Activated CD4-positive, CD25-positive, alpha-beta regulatory T cell treated with anti-CD3 and anti-CD28 coated beads, Interleukin-2, amount 50 U/mL, for 72 hours (primary cell): Measurements from ENCODE around the gene NDUFA11.

Source experiments
- DNase-seq: peaks from one replicate; pipeline ENCODE4 v3.0.0; 2021

NDUFA11 gene

GRCh38 chr19:5932146-5932545 lies 28.6 kb upstream of the NDUFA11 start:
- no peak for DNase-seq

- DNase-seq, result no peak
These were observed 27.7 kb upstream of the NDUFA11 start for GRCh38 chr19:5931251-5931650.

GRCh38 chr19:5929625-5930024 lies 26.0 kb upstream of the NDUFA11 start:
- DNase-seq, result no peak

- DNase-seq, result no peak
These were observed 25.6 kb upstream of the NDUFA11 start for GRCh38 chr19:5929179-5929578.

DNA sequence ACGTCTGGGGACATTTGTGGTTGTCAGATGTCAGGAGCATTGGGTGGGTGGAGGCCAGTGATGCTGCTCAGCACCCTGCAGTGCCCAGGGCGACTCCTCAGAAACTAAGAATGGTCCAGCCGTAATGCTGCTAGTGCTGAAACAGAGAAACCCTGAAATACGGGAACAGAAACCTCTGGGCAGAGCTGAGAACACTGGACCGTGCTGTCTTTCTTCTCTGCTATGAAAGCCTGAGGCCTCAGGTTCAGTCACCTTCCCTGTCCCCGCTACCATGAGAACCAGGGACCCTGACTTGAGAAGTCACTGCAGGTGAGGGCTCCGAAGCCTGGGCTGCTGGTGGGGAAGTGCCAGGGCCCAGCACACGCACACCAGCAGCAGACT lies 23.8 kb upstream of the NDUFA11 start:
- DNase-seq, result no peak

DNA sequence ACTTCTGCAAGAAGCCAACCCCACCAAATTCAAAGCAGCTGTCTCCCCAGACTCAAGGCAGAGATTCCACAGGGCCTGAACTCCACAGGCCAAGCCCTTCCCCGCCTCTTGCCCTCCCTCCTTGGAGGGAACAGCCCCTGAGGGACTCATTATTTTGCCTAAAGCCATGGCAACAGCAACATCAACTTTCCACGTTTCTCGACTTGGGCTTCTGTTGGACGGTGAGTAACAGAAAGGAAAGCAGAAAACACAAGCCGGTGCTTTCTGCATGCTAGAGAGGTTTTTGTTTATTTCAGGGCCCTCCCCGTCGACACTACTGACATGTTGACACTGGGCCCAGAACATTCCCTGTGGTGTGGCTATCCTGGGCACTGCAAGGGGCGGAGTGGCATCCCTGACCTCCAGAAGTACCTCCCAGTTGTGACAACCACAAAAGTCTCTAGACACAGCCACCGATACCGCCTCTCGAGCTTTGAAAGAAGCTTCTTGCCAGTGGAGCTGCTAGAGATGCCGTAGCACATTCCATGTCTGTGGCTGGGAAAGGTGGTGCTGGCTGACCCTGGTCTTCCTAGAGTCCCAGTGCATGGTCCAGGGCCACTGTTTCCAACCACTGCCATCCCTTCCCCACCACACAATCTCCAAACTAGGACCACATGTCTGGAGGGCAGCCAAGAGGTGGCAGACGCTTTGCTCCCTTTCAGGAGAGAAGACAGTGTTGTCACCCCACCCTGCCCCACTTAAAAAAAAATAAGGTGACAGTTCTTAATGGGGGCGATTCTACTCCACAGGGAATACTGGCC lies 23.3 kb upstream of the NDUFA11 start:
- no peak for DNase-seq

DNA sequence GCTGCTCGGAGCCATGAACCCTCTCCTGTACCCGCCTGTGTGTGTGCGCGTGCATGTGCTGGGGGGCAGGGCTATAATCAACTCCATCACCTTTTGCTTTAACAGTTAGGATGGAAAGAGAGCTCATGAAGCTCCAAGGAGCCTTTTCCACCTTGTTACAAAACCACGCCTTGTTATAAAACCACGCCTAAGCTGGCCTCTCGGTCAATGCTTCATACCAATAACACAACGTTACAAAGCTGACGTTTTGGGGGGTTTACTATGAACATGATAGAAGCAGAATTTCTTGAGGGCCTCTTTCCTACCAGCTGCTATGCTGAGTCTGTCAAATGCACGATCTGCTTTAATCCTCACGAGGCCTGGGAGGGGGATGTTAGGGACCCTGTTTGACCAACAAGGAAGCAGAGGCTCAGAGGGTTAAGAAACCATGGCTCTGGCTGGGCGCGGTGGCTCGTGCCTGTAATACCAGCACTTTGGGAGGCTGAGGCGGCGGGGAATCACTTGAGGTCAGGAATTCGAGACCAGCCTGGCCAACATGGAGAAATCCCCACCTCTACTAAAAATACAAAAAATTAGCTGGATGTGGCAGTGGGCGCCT lies 22.3 kb upstream of the NDUFA11 start:
- DNase-seq, result no peak

GRCh38 chr19:5923356-5923755 lies 19.8 kb upstream of the NDUFA11 start:
- DNase-seq, result no peak

DNA sequence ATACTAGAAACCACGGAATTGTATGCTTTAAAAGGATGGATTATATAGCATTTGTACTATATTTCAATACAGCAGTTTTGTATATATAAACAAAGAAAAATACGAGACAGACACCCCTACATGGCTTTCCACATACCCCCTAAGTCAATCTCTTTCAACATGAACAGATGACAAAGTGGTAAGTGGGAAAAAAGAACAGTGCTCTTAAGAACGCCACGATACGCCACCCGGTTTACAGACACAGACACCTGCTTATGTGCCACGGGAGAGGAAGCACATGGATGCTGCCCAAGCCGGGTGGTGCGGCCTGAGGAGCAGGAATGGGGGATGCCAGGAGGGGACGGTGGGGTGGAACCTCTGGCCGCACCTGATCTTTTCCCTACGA lies 18.6 kb upstream of the NDUFA11 start:
- DNase-seq, result no peak

DNA sequence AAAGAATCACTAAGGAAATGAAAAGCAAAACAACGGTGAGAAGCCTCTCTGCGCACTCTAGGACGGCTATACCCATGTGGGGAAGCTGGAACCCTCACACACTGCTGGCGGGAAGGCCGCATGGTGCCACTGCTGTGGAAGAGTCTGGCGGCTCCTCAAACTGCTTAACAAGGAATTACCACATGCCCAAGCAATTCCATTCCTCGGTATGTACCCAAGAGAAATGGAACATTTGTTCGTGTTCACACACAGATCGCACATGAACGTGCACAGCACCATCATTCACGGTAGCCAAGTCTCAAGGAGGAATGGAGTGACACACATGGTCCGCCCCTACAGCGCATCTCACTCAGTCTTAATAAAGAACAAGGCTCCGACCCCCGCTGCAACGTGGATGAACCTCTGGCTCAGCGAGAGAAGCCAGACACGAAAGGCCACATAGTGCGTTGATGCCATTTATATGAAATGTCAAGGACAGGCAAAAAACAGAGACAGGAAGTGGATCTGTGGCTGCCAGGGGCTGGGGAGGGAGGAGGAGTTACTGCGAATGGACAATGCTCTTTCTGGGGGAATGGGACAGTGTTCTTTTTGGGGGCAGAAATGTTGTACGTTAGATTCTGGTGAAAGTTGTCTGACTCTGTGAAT lies 18.0 kb upstream of the NDUFA11 start:
- no peak for DNase-seq

- no peak for DNase-seq
These were observed 15.0 kb upstream of the NDUFA11 start for GRCh38 chr19:5918463-5919079.

GRCh38 chr19:5917431-5918107 lies 14.0 kb upstream of the NDUFA11 start:
- DNase-seq, result no peak

DNA sequence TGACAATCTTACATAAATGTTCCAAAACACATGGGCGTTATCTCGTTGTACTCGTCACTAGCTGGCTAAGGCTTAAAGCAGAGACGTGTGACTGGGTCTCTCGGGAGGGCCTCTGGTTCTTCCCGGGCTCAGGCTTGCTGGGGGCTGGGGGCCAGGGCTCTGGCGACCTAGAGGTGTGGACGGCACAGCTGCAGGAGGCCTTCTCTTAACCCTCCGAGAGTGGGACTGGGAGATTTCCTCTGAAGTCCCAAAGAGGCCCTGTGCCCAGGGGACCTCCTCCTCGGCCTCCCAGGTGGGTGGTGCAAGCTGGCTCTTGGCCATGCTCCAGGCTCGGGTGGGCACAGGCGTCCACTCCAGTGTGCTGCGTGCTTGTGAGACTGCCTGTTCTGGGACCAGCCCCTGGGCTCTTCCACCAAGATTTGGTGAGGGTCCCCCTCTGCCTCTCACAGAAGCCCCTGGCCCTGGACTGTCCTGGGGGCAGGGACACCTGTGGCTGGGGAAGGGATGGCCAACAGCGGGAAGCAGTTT lies 12.7 kb upstream of the NDUFA11 start:
- DNase-seq, result no peak

DNA sequence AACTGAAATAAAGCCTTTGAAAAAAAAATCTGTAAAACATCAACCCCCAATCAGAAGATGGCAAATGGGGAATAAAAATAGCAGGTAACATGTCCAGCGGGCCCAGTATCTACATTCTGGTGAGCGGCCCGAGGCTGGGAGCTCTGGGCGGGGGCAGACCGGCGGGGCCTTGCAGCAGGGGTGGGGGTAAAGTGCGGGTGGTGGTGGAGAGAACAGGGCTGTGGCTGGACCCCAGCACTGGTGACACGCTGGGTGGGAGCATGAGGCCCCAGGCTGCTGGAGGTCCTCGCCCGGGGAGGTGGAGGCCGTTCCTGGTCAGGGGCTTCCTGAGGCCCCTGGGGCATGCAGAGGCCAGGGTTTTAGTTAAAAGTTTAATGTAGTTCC lies 12.2 kb upstream of the NDUFA11 start:
- DNase-seq, result no peak

- no peak for DNase-seq
These were observed 11.6 kb upstream of the NDUFA11 start for GRCh38 chr19:5914946-5915781.

DNA sequence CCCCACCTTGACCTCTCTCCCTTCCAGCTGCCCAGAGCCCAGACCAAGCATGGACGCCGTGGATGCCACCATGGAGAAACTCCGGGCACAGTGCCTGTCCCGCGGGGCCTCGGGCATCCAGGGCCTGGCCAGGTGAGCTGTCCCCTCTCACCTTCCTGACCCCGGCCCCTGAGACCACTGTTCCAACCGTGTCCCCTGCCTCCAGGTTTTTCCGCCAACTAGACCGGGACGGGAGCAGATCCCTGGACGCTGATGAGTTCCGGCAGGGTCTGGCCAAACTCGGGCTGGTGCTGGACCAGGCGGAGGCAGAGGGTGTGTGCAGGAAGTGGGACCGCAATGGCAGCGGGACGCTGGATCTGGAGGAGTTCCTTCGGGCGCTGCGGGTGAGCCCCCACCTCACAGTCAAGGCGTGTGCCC lies 10.8 kb upstream of the NDUFA11 start:
- no peak for DNase-seq

- no peak for DNase-seq
These were observed 10.3 kb upstream of the NDUFA11 start, which contains the start of gene CAPS for GRCh38 chr19:5913739-5914357. TSS of gene CAPS (plus strand) at chr19:5914254. CDS start at chr19:5914407, 153 bp downstream.

DNA sequence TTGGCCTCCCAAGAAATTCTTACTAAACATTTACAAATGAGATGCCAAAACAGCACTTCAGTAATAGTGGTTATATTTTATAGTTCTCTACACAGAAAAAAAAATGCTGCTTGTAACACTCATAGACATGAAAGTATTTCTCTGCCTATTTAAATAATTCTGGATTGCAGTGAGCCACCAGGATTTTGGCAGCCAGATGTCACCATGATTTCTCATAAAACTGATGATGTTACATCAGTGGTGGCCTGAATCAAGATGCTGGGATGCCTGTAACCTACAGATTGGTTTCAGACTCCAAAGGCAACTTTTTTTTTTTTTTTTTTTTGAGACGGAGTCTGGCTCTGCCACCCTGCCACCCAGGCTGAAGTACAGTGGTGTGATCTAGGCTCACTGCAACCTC lies 7.8 kb upstream of the NDUFA11 start:
- DNase-seq, result no peak

DNA sequence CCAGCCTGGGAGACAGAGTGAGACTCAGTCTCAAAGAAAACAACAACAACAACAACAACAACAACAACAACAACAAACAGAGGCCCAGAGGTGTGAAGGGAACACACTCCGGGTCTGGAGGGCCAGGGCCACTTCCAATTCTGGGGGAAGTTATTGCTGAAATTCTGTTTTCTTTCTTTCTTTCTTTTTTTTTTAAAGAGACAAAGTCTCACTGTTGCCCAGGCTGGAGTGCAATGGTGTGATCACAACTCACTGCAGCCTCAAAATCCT lies 7.0 kb upstream of the NDUFA11 start:
- no peak for DNase-seq

- DNase-seq, result no peak
These were observed 5.3 kb upstream of the NDUFA11 start for GRCh38 chr19:5908773-5909442.

DNA sequence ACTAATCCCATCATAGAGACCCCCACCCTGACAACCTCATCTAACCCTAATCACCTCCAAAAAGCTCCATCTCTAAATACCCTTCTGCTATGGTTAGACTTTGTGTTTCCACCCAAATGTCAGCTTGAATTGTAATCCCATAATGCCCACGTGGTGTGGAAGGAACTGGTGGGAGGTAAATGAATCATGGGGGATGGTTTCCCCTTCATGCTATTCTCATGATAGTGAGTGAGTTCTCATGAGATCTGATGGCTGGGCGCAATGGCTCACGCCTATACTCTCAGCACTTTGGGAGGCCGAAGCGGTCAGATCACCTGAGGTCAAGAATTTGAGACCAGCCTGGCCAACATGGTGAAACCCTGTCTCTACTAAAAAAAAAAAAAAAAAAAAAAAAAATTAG lies 3.7 kb upstream of the NDUFA11 start:
- no peak for DNase-seq
